ENCODE measurements around the gene PPM1H. TPM values are rescaled to one million over a fixed set of nuclear protein-coding genes. Genes with fewer than 3 reads are reported as not detected.
"Not testable (repeated sequence)": the region's sequence is repeated elsewhere in the genome, so short reads cannot be mapped to it uniquely, and the experiment has no call there.

Gene PPM1H
- total RNA-seq, 1 experiment from 2014 or later, result 9.2 TPM

DNA sequence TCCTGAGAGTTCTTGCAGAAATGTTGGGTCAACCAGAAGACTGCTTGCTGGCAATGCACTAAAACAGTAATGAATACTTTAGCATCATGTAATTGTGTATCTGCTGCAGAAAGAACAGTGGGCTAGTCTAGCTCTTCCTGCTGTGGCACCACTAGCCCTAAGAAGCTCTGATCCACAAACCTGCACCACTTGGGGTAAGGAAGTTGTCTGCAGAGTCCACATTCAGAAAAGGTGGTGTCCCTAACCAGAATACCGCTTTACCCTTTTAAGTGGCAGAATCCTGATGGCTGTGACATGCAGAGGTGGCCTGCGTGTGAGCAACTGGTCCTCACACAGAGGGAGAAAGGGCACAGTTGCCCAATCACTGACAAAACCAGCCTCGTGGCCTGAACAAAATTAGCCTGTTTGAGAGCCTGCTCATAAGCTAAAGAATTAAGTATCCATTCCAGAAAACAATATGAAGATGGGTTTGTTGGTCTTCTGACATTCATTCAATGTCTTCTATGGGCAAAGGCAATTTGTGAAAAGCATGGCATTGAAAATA is 165.8 kb downstream of the PPM1H start:
- DNase-seq (ENCODE audit: low read depth), result no peak

DNA sequence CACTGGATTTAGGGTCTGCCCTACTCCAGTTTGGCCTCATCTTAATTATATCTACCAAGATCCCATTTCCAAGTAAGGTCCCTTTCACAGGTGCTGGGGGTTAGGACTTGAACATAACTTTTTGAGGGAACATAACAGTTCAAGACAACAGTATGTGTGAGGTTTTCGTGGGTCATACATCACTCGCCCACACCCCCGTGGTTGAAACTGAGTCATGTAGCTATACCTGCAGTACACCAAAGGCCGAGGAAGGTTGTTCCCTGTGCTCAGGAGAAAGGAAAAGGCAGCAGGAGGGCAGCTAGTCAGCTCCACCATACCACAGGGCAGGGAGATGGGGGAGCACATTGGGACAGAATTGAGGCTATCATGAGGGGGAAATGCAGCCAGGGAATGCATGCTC is 167.0 kb downstream of the PPM1H start:
- DNase-seq (ENCODE audit: low read depth), result peak; percentile 47

DNA sequence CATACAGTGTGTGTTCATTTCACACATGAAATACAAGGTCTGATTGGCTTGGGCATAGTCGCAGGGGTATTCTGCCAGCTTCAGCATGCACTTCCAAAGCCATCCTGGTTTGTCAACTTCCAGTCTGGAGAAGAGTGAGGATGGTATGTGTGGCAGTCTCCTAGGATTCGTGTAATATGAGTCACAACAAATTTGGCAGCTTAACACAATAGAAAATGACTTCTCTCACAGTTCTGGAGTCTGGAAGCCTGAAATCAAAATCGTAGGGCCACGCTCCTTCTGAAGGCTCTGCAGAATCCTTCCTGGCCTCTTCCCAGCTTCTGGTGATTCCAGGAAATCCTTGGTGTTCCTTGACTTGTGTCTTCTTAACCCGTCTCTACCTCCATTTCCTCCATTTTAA is 167.5 kb downstream of the PPM1H start:
- peak; percentile 85 for DNase-seq (ENCODE audit: low read depth)

DNA sequence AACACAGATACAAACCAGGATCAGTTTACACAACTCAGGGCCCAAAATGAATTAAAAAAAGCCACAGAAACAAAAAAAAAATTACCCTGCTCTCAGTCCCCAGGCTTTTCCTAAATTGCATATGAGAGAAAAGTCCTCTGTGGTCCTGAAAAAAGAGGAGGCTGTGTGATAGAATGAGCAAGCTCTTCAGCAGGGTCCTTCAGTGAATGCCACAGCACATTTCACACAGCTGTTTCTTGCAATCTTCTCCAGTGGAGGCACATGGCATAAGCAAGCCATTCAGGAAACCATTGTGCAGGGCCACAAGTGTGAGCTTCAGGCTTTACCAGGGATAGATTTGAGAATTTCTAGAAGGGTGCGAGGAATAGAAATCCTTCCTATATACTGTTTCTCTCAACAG is 168.5 kb downstream of the PPM1H start:
- DNase-seq (ENCODE audit: low read depth), result no peak

DNA sequence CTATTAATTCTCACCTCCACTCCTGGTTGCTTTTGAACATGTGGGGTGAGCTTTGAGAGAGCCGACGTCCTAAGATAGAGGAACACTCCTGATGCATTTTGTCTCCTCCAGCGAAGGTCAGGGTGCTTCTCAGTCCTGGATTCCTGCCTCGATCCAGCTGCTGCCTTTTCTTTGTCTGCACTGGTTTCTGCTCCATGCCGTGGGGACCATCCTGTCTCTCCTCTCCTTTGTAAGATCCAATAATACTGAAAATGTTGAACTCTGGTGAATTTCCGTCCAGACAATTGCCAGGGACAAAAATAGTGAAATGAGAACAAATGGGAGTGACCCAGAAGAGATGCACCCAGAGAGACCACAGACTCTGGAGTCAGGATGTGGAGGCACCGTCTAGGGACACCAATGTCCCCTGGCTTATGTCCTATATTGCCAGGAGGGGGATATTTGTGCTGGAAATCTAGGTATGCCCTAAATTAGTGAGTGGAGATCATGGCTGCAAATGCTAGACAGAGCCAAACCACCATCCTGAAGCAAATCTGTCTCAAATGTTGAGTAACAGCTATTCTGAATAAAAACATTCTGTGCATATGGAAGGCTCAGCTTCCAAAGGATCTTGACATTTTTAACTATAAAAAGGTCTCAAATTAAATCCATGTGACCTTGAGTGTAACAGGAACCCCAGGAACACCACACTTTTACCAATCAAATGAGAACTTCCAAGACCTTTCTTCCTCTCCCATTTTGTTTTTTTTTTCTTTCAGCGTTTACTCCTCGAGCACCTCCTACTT is 170.9 kb downstream of the PPM1H start:
- DNase-seq (ENCODE audit: low read depth), result no peak

DNA sequence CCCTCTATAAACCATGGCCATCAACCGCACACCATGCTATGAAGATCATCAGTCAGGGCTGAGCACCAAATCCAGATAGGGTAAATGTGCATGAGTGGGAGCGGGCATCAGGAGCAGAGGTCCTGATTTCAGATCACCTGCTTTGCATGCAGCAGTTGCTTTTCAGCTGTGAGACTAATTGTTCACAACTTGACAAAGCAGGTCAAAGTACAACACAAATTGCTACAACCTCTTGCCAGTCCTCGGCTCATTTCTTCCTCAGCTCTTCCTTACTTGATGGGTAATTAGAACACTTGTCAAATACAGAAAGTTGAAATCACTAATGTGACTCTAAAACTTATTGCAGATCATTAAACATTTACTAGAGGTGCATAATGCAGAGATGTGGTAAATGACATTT is 171.6 kb downstream of the PPM1H start:
- DNase-seq (ENCODE audit: low read depth), result no peak

DNA sequence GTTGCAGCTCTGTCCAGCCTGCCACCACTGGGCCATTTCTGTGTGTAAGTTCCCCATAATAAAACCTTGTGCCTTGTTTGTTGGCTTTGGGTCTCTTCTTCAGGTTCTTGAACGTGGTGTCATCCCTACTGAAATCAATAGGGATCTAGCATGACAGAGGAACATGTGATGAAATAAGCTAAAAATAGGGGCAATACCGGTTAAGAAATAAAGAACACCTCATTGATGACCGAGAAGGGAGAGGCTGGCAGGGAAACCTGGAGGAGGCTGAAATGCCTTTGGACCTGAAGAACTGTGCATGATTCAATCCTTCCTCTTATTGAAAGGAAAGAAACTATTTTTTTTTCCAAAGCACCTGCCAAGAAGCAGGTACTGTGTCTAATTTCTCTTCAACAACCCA is 172.3 kb downstream of the PPM1H start:
- DNase-seq (ENCODE audit: low read depth), result no peak

DNA sequence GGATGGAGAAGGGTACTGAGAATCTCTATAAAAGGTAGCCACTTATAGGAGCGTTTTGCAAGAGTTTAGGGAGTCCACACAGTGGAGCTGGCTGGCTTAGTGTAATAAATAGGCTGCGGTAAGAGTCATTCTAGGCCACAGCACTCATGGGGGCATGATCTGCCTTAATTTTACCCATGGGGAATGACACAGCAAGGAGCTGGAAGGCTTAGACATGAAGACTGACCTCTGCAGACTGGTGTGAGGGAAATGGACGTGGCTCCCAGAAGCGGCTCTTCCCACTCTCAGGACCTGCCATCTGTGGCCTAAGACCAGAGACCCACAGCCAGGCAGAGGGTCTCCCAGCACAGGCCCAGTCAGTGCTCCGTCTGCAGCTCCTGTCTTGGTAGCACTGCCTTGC is 173.3 kb downstream of the PPM1H start:
- DNase-seq (ENCODE audit: low read depth), result peak; percentile 36

DNA sequence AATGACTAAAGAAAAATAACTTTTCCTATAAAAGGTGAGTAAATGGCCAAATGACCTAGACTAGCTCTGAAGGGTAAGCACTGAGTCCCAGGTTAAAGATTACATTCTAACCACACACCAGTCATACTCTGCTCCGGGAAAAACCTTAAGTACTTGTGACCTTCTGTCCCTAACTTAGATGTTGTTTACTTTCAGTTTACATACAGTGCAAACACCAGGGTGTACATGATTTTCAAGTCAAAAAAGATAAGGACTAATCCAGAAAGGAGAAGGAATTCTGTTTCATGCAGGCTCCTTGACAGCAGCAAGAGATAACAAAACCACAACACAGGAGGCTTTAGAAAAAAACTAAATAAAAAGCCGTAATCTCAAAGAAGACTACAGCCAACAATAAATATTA is 174.2 kb downstream of the PPM1H start:
- DNase-seq (ENCODE audit: low read depth), result peak; percentile 77

DNA sequence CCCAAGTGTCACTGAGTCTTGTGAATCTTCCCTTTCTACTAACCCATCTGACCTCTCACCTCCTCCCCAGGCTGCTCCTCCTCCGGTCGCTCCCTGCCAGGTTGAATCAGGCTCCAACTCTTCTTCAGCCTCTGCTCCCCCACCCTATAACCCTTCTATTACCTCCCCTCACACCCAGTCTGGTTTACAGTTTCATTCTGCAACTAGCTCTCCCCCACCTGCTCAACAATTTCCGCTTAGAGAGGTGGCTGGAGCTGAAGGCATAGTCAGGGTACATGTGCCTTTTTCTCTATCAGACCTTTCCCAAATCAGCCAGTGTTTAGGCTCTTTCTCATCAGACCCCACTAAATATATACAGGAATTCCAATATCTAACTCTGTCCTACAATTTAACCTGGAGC is 174.6 kb downstream of the PPM1H start:
- DNase-seq (ENCODE audit: low read depth), result not testable (repeated sequence)

DNA sequence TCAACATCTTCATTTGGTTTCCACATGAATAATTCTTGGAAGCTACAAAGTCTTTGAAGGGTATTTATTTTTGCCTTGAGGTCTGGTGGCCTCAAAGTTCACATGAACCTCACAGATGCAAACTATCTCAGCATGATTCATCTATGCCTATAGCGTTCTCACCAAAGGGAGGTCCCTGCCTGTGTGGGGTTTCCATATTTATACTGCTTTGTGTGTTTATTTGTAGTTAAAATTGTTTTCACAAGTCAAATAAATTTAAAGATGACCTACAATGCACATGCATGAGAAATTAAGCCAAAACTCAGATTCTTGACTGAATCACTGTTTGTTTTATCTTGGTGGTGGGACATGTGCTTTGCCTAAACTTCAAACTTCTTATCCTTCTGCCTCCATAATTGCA is 176.7 kb downstream of the PPM1H start:
- DNase-seq (ENCODE audit: low read depth), result peak; percentile 83

DNA sequence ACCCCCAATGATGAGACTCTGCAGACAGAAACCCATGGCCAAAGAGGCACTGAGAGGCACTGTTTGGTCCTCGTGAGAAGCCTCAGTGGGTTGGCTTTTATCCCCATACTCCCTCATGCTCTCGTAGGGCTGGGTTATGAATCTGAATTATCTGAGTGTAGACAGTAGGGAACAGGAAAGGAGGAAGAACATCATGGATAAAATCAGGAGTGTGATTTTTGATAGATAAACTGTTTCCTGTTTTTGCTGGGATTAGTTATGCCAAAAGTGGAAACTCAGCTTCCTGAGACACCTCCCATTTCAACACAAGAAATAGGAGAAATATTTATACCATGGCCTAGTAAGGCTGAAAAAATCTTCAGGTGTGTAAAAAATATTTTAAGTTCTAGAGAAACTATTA is 177.9 kb downstream of the PPM1H start:
- DNase-seq (ENCODE audit: low read depth), result no peak

DNA sequence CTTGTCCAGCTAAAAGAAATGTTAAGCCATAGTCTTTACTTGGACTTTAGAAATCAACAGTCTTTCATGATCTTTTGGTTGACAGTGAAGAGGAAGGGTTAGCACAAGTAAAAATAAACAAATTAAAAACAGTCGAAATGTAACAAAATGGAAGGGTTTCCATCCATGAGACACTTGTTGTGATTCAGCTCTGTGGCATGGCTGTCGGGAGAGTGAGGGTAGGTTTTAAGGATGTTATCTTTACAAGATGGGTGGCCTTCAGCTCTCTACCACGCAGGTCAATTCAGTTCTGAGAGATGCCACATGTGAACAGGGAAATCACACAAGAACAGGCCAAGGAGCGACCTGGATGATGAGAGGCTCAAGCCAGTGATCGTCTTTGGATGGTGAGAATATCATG is 180.2 kb downstream of the PPM1H start:
- DNase-seq (ENCODE audit: low read depth), result no peak

DNA sequence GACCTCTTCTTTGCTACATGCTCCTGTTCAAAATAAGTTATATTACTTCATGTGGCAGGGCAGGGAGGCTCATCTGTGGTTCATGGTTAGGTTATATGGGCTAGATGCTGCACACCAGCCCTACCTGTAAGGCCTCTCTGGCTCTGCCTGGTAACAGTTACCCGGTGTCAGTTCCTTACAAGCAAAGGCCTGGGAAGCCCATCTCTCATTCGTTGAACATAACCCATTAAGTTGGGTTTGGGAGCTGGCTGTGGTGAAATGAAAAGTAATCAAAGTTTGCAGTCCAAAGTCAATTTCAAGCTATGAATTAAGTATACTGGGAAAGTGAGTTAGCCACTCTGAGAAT is 183.2 kb downstream of the PPM1H start:
- no peak for DNase-seq (ENCODE audit: low read depth)

DNA sequence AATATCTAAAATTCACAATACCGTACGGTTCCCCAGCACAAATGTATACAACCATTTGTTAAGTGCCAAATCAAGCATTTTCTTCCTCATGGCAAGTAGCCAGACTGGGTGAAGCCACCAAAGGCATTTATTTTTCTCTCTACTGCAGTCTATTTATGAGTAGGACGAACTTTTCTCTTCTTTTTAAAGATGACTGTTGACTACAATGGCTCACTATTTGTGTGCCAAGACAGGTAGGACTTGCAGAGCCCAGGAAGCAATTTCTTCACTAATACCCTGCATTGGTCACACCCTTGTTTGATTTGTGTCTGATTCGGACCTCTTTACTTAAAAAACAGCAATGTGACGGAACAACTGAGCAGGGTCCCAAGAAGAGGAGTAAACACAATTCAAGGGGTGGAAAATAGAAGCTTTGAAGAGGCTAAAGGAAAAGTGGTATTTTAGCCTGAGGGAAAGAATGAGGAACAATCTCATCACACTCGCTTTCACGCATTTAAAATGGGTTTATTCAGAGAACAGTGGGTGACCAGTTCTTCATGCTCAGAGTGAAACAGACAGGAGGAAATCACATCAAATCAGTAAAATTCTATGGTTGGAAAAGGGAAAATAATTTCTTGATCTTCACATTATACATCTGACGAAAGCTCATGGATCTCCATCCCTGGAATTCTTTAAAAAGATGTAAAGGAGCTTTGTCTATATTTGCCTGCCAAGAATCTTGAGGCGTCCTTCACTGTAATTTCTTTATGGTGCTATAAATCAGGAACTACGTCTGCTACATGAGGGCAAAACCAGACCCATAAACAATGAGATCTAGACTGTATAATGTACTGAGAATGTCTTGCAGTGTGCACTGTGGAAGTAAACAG is 183.8 kb downstream of the PPM1H start:
- DNase-seq (ENCODE audit: low read depth), result no peak

DNA sequence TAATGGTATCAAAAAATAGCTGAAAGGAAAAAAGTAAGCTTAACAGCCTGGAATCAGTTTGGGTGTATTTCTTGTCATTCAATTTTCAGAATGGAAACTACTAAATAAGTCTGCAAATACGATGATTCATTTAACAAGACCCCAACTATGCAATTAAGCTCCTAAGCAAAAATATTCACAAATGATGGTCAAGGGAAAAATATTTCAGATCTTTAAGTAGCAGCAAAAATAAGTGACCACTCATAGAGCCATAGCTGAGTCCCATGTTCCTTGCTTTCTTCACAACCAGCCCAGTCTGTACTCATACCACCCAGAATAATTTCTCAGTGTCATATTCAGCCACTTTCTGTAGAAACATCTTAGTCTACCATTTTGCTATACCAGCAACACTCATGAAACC is 185.4 kb downstream of the PPM1H start:
- no peak for DNase-seq (ENCODE audit: low read depth)

DNA sequence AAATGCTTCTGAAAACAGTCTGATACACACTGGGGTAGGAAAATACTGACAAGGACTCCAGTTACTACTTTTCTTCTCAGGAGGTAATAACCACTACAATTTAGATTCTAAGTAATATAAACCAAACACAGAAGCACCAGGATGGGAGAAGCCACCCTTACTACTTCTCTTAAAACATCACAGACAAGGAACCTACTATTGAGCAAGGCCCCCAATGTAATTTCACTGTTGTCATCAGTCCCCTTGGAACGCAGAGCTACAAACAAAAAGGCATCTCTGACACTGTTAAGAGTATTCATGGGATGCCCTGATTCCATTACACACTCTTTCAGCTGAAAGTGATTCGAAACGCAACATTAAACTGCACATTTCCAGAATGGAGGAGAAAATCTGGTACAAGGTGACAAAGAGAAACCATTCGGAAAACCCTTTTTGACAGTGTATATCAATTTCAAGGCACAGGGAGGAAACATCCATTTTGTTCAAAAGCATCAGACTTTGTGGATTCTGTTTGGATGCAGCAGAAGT is 185.9 kb downstream of the PPM1H start:
- no peak for DNase-seq (ENCODE audit: low read depth)

DNA sequence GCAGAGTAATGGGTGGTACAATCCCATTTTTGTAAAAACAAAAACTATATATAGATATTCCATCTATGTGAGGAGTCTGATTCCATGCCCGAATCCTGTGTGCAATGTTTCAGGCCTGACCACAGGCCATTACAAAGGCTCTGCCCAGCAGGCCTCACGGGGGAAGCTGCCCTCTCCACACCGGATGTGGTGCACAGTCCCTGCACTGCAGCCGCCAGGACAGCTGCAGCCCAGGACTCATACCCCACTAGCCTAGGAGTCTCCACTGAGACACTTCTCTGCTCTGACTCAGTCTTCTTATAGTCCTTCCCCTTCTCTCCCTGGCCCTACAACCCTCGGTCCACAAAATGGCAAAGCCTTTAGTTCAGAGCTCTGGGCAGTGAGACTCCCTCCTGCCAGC is 190.4 kb downstream of the PPM1H start:
- peak; percentile 92 for DNase-seq (ENCODE audit: low read depth)

DNA sequence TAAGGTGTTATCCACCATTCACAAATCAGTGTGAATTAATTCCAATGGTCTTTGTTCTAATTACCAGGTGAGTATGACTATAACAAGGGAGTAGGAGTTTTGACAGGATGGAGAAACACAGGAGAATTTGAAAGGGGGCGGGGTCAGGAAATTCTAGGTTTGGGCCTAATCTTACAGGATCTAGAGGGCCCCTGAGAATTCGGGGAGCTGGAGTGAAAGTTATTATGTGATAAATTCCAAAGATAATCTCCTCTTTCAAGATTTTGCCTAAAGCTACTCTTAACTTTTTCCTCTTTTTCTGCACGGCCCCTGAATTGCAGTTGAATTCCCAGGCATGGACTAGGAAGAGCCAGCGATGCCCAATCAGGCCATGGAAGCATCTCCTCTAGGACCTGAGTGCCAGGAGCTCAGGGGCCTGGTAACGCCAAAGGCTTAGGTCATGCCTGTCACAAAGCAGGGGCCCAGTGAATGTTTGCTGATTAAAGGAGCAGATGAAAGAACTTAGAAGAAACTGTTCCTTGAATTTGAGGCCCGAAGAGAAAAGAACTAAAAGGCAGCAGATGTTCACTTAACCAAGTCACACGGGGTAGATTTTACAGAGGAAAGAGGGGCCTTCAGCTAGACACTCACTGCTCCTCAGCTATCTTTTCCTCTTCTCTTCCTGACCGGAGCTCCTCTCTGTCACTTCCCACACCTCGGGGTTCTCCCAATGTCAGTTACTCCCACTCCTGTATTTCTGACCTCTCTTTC is 195.5 kb downstream of the PPM1H start:
- DNase-seq (ENCODE audit: low read depth), result no peak

DNA sequence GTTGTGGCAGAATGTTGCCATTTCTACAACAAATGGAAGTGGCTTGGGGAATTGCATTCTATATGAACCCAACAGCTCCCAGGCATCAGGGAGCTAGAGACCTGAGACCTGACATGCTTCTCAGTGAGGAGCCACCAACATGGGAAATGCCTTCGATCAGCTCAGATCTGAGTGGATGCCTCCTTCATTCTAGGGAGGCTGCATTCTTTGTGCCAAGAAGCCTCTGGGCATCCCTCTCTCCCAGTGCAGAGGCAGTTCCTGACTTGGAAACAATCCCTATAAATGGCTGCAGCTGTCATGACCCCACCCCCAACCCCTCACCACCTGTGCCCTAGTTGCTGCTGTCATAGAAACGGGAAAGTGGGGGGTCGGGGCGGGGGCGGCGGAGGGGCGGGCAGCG is 196.3 kb downstream of the PPM1H start:
- DNase-seq (ENCODE audit: low read depth), result peak; percentile 63

DNA sequence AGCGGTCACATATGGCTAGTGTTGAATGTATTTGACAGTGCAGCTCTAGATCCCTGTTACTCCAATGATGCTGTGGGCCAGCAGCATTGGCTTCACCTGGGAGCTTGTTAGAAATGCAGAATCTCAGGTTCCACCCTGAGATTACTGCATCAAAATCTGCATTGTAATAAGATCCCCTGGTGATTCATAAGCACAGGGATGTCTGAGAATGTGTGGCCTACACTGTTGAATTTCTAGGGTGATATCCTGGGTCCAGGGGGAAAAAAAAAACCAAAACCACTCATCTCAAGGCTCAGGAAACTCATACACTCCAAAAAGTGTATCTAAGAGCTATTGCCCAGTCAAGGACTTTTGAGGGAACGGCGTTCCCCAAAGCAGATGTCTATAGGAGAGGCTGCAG is 196.8 kb downstream of the PPM1H start:
- DNase-seq (ENCODE audit: low read depth), result peak; percentile 76

DNA sequence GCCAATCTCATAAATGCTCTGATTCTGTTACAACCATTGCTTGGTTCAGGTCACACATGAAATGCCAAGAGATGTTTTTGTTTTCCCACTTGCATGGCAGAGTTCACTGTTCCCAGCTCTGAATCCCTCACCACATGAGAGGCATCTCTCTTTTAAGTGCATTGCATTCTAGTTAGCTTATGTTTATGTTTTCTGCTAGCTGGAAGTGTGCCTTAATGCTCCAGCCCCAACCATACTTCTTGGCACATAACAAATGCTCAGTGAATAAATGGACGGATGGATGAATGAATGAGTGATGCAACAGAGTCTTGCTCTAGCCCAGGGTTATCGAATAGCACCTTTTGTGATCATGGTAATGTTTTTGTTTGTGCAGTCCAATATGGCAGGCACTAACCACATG is 197.3 kb downstream of the PPM1H start:
- peak; percentile 61 for DNase-seq (ENCODE audit: low read depth)

Measured in M059J (cell line).